ENCODE measurements around the gene SQSTM1. TPM values are rescaled to one million over a fixed set of nuclear protein-coding genes. Genes with fewer than 3 reads are reported as not detected.

The SQSTM1 gene
- total and polyA plus RNA-seq, 9 of the 15 experiments (the other 6 are each of a cell fraction or from before 2014, with no cell fraction given) = 5.6 to 148 (median 64.0) TPM

GRCh38 chr5:179858586-179859427 lies 38.1 kb downstream of the SQSTM1 start, which contains the start of gene MRNIP (continued):
- TF ChIP-seq FOXK2 (conservative IDR thresholded peaks at IDR 0.05 in 1 of 2, IDR thresholded peaks at IDR 0.05 in 1 of 2; ENCODE audit: low read depth in 2 of 2) (peak in 1 of 2 experiments; percentile 37; a peak in 2 of 4 replicates), ZNF785 (CRISPR knock-in tag; IDR thresholded peaks at IDR 0.05) (no peak), MCM5 (IDR thresholded peaks at IDR 0.05; ENCODE audit: low read depth) (no peak), KDM1A (IDR thresholded peaks at IDR 0.05) (no peak), POU5F1 (IDR thresholded peaks at IDR 0.05; ENCODE audit: borderline replicate concordance, low read depth, low read length, partially characterized antibody) (no peak), MXI1 (IDR thresholded peaks at IDR 0.05; ENCODE audit: low read depth, low read length) (peak; percentile 83; the same call in 1 of the 2 replicates), RBM15 (IDR thresholded peaks at IDR 0.05; ENCODE audit: insufficient read depth, low read length) (no peak), NR4A1 (CRISPR knock-in tag; IDR thresholded peaks at IDR 0.05) (no peak), NR4A1 (tag; IDR thresholded peaks at IDR 0.05) (no peak), MAX (CRISPR knock-in tag; IDR thresholded peaks at IDR 0.05) (peak; percentile 97), NFIX (CRISPR knock-in tag; IDR thresholded peaks at IDR 0.05; ENCODE audit: low read depth) (no peak), MNT (conservative IDR thresholded peaks at IDR 0.05) (peak; percentile 91 to 95), GTF3C2 (IDR thresholded peaks at IDR 0.05; ENCODE audit: borderline replicate concordance, extremely low read depth, insufficient read length) (no peak)

Data from K562 (cell line).